Stimulated activated CD8-positive, alpha-beta memory T cell treated with anti-CD3 and anti-CD28 coated beads, Interleukin-12 subunit alpha, Interleukin-12 subunit beta, amount 100 ng/mL, for 24 hours (primary cell): ENCODE measurements around the gene ACTRT2.

Source experiments
- DNase-seq: peaks from one replicate; pipeline ENCODE4 v3.0.0-alpha.2; 2020; ENCODE audit errors: extremely low read depth

The ACTRT2 gene

DNA sequence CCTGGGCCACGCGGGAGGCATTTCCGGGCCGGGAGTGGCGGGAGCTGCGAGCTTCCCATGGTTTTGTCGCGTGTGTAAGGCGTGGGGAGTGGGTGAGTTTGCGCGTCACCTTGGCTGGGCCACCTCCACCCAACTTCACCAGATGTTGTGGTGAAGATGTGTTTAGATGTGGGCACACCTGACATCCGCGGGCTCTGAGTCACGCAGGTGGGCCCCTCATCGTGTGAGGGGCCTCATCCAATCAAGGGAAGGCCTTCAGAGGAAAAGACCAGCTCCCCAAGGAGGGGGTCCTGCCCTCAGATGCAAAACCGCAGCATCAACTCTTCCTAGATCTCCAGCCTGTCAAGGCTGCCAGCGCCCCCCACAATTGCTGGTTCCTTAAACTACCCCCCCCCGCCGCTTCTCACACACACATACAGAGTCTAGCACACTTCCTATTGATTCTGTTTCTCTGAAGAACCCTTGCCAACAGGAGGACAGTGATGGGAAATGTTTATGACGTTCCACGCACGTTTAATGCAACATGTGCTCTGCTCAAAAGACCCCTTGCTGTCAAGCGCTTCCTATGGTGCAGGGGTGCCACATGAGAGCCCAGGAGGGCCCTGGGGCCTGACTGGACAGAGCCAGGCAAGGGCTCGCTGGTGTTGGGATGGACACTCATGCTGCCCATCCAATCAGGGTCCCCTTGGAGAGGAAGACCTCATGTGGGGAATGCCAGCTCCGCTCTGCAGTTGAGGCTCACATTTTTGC is 11.9 kb downstream of the ACTRT2 start:
- DNase-seq = no peak

DNA sequence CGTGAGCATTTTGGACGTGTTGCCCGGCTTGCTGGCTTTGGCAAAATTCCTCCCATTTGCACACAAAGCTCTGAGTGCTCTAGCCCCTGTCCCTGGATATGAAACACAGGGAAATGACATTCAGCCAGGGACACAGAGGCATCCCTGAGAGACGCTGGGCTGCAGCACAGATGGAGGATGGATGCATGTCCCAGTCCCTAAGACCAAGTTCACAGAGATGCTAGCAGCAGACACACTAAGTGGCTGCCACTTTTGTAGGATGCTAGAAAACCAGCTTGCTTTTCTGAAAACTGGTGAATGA is 12.5 kb downstream of the ACTRT2 start:
- DNase-seq = no peak

DNA sequence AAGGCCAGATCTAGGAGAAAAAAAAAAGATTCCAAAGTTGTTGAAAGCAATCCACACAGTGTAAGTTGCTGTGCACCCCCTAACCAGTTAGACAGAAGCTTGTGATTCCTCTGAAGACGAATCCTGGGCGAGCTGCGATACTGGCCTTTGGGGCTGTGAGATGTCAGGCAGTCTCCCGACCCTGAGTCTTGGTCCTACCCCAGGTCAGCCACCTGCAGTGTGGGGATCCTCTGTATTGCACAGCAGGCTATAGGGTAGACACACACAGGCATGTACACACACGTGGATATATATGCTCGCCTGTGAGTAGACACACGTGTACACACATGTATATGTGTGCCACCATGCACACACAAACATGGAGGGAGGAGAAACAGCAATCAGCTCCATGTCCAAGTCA is 12.9 kb downstream of the ACTRT2 start:
- DNase-seq = no peak

DNA sequence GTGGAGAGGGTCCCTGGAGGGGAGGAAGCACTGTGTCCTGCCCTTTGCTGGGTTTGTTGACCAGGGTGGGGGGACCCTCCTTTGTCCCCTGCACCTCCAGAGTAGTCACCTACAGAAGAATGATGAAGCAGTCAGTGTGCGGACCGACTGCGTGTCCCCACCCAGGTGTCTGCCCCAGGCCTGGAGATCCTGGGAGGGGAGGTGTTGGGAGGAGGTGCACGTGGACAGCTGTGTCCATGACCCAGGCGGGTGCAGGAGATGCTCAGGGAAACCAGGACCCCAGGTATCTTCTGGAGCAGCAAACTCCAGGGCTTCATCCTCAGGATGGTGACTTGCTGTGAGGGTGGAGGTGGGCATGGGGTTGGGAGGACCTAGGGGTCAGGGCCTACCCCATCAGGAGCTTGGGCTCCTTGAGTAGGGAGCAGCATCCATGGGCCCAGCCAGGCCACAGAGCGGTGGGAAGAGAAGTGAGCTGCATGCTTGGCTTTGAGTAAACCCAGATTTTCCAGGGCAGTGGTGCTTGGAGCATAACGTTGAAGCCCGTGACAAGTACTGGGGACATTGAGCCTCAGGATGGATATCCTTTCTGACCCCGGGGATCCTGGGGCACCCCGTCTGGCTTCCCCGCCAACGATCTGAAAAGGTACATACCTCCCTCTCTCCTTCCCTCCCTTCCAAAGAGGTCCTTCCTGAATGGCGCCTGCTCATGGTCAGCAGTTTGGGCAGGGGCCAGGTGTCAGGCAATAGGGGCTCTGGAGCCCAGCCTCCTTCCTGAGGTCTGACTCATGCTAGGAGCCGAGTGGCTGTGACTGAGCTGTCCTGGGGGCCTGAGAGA is 13.7 kb downstream of the ACTRT2 start:
- no peak for DNase-seq

DNA sequence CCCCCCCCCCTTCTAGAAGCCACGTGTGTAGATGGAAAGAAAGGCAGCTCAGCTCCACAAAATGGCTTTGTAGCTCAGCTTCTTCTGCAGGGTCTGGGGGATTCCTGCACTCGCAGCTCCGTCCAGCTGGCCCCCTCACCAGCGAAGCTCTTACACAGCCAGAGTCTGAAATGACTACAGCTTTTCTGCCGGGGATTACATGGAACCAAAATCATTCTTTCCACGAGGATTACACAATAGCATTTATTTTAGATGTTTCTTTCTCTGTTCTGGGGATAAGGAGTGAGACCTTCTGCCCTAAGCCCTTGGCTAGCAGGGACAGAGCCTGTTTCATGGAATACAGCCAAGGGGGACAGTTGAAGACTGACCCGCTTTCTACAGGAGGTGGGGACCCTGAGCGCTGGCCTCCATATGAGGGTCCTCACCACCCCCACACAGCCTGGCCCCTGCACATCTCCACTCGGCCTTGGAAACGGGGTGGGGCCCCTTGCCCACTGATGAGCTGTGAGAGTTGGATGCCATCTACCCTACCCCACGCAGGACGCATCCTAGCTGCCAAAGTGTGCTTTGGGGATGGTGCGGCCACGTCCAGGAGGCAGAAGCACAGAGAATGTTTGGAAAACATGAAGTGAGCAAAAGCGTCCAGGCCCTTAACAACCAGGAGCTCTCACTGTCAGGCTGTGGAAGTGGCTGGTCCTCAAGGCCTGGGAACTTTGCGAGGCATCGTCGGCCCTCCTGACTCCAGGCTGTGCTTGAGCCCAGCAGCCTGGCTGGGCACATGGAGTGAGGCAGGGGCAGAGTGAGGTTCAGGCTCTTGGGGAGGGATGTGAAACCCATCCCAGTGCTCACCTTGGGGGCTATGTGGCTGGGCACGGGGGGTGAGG is 14.5 kb downstream of the ACTRT2 start:
- DNase-seq = no peak

DNA sequence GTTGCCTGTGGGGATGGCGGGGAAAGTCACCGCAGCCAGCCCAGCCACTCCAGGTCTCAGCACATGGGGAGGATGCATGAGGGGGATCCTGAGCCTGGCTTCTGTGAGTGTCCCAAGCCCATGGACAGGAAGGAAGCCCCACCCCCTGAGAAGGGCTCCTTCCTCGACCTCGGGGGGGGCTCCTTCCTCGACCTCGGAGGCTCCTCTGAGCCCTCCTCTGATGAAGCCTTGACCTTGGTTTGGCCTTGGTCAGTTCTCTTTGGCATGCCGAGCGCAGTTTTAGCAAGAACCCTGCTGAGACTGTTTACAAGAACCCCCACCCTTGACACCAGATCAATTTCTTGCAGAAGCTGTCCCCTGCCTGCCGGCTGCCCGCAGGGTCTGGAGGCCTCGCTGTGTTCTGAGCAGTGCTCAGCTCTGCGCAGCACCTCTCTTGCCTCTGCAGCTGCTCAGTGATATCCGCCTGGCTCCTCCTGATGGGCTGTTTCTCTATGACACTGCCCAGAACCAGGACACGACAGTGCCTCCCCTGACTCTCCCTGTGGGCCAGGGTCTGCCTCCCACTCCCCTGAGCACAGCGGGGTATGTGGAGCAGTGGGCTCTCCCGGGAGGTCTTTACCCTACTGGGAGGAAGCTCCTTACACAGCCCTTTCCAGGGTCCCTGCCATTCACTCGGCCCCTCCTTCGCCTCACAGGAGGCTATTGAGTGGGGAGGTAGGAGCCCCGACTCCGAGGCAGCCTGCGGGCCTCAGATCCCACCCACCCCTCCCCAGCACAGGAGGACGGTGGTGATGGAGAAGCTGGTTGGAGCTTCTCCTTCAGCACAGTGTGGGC is 15.4 kb downstream of the ACTRT2 start:
- no peak for DNase-seq

DNA sequence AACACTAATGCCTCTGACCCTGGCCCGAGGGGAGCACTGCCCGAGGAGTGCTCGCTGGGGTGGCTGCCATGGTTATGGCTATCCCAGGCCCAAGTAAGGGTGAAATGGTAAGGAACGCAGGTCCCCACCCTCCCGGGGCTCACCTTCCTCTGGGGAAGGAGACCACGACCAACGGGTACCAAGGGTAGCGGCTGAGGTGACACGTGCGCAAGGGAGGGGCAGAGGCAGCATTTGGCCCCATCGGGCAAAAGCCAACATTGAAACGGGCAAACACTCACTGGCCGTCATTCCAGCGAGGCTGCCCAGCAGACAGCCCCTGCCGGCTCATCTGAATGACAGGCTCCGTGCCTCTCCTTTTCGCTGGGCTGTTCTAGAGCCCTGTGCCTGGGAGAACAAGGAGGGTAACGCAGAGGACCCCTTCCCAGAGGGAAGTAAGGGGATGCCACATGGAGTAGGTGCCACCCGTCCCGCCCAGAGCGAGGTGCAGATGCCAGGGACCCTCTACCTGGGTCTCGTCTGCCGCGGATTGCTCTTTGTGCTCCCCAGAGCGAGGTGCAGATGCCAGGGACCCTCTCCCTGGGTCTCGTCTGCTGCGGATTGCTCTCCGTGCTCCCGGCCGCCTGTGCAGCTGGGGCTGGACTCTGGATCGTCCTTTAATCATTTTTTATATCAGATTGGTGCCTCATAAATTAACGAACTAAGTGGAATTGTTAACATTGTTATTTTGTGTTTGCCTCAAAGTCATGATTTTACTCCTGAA is 16.2 kb downstream of the ACTRT2 start:
- no peak for DNase-seq

DNA sequence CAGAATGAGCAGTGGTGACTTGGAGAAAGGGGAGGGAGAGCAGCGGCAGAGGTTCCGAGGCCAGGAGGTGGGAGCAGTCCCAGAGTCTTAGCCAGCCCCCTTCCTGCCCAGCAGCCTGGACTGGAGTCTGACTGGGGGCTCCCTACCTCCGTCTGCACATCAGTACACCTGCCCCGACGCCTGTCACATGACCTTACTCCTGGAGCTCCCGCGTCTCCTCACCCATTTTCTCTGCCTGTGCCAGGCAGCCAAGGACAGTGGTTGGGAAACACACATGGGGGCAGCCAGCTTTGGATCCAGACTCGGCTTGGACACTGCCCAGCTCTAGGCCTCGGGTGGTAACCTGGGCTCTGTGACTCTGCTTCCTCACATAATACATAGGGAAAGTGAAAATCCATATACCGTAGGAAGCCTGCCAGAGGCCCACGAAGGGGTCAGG is 16.9 kb downstream of the ACTRT2 start:
- no peak for DNase-seq

DNA sequence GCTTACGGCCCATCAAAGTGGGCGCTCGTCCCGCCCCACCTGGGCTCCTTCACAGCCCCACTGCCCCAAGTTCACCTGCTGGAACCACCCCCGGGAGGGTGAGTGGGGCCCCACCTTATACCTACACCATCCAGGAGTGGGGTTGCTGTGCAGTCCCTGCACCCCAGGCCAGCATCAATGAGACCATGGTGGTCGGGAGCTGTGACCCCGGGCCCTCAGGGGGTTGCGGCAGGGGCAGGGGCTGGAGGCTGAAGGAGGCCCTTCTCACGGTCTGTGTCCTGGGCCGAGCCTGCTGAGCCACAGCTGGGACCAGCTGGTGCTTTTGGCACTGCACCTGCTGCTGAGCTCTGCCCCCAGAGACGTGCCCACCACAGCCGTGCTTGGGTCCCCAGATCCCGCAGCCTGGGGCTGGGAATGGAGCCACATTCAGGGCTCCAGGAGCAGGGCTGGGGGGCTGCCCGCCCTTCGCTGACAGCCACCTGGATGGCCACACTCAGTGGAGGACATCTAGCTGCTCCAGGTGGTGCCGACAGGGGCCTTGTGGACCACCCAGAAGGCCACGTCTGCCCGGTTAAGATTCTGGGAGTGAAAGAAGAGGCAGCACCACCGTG is 17.4 kb downstream of the ACTRT2 start:
- DNase-seq = no peak

DNA sequence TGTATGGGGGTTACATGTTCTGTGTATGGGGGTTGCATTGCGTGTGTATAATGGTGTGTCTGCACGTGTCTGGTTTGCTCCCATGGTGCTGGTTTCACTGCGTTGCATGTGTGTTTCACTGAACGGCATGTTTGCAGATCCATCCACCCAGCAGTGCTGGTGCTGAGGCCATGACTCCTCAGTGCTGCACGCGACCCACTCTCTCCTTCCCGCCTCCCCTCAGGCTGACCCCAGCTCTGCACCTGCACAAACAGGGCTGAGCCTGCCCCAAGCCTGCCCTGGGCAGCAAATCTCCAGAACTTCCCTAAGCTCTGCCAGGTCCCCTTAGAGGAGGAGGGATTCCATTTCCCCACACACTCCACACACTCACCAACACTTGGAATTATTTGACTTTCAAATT is 18.7 kb downstream of the ACTRT2 start:
- DNase-seq = no peak

DNA sequence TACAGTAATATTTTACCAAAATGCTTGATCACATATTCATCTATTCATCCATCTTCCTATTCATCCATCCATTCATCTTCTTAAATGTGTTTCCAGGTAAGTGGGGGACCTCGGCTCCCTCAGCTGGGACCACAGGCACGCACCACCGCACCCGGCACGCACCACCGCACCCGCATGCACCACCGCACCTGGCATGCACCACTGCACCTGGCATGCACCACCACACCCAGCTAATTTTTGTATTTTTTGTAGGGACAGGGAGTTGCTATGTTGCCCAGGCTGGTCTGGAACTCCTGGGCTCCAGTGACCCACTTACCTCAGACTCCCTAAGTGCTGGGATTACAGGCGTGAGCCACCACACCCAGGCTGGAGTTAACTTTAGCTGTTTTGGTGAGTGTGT is 21.2 kb downstream of the ACTRT2 start:
- DNase-seq = no peak

DNA sequence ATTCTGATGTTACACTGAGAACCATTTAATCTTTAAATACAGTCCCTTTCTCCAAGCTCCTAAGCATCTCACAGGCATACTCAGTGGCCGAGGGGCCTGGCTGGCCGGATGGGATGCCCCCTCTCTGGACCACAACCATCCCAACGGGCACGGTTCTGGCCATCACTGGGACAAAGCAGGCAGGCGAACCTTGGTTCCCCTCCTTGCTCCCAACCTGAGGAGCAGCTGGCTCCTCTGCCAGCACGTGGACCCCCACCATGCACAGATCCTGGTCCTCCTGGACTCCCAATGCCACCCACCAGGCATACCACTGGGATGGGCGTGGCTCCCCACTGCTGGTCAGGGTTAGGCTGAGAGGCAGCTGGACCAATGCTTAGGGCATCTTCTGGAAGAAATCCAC is 27.9 kb downstream of the ACTRT2 start:
- DNase-seq = no peak

DNA sequence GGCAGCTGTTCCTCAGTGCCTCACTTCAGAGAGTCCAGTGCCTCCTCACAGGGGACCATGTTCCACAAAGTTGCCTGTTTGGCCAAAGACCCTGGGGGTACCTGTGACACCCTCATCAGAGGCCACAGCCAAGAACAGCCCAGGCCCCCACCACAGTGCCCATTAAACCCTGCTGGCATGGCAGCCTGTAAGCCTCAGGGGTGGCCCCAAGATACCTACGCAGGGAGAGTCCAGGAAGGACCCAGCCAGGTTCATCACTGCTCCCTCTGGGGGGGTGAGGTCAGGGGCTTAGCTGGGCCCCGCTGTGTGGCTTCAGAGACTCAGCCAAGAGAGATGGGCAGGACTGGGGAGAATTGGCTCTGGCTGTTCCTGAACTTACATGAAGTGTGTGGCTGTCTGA is 28.6 kb downstream of the ACTRT2 start:
- no peak for DNase-seq

DNA sequence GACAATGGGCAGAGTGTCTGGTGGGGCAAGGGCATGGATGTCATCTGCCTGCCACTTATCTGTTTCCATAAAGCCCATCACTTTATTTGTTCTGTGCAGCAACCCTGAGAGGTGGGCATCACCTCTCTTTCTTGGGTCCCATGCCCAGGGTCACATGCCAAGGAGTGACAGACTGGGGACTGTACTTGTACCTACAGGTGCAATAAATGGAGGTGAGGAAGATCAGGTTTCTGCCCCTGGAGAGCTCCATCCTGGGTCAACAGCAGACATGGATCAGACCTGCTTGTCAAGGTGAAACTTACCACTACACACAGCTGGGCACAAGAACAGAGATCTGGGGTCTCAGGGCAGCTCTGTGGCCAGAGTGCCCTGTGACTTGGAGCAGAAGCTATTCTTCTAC is 29.3 kb downstream of the ACTRT2 start:
- no peak for DNase-seq

DNA sequence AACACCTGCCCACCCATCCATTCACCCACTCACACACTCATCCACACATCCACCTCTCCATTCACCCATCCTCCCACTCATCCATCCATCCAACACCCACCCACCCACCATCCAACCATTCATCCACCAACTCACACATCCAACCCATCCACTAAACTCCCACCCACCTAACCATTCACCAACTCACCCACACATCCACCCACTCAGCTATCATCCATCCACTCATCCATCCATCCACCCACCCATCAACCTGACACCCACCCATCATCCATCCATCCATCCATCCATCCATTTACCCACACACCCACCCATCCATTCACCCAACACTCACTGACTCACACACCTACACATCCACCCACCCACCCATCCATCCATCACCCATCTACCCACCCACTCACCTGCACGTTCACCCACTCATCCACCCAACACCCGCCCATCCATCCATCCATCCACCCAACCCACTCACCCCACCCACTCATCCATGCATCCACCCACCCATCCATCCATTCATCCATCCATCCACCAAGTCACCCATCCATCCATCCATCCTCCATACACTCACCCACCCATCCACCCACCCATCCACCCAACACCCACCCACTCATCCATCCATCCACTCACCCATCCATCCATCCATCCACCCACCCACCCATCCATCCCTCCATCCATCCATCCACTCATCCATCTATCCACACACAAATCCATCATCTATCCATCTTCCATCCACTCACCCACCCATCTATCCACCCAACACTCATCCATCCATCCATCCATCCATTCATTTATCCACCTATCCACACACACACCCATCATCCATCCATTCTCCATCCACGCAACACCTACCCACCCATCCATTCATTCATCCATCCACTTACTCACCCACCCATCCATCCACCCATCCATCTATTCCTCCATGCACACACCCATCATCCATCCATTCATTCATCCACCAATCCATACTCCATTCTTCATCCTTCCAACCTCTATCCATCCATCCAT is 30.3 kb downstream of the ACTRT2 start:
- no peak for DNase-seq

DNA sequence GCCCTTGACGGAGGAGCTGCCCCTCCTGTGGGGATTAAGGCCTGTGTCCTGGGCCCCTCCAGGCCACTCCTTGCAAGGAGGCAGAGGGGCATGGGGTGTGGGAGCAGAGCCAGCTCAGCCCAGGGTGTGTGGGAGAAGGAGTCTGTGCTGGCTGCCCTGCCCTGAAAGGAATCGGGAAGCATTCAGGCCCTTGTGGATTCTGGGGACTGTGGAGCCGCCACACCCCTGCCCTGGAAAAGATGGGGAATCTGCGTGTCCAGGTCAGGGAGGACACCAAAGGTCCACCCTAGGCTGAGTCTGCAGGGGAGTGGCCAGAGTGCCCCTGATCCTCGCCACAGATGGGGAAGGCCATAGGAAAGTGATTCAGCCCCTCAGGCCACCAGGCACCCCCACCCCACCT is 31.2 kb downstream of the ACTRT2 start:
- no peak for DNase-seq

DNA sequence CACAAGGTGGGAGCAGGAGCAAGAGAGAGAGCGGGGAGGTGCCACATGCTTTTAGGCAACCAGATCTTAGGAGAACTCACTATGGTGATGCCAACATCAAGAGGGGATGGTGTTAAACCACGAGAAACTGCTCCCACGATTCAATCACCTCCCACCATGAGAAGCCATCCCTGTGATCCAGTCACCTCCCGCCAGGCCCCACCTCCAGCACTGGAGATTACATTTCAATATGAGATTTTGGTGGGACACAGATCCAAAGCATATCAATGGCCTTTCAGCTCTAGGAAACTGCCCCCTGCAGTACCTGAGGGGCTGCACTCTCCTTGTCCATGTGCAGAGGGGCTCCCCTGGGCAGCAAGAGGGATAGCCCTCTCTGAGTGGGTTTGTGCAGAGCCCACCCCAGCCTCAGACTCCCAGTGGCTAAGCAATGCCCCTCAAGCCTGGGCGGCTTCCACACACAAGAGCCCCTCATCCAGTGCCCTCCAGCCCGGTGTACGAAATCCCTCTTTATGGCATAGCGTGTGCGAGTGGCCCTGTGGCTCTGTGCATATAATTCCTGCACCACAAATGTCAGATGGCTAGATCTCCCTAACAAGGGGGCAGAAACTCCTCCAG is 32.2 kb downstream of the ACTRT2 start:
- no peak for DNase-seq

DNA sequence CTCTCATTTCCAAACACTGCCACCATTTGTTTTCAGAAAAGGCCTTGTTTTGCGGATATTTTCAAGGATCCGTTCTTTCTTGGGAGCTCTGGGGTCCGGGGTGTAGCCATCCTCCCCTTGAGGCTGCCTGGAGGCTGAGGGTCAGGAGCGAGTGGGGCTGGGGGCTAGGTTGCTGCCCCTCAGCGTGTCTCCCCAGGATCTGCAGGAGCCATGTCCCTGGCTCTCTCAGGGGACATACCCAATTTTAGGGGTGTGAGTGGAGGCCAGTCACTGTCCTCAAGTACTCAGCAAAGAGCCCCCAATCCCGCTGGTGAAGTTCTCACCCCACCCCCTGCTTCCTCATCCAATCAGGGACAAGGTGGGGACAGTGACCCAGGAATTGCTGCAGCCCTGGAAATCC is 32.7 kb downstream of the ACTRT2 start:
- DNase-seq = no peak

DNA sequence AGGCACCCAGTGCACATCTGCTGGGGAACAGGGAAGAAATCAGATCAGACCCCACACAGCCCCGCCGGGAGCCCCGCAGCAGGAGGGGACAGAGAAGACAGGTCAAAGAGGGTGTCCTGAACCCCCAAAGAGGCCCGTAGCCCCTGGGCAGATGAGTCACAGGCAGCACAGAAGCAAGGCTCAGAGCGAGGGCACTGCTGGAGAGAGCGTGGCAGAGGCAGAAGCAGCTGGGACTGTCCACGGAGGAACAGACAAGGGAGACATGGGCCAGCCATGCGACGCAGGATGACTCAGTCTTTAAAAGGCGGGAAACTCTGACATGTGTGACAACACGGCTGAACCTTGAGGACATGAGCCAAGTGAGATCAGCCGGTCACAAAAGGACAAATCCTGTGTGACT is 33.2 kb downstream of the ACTRT2 start:
- DNase-seq = no peak
